ENCODE data around the gene KIF18B.

KIF18B gene
- total RNA-seq: 0 to 2.3 (median 0.21) reads per million in 3 experiments

DNA sequence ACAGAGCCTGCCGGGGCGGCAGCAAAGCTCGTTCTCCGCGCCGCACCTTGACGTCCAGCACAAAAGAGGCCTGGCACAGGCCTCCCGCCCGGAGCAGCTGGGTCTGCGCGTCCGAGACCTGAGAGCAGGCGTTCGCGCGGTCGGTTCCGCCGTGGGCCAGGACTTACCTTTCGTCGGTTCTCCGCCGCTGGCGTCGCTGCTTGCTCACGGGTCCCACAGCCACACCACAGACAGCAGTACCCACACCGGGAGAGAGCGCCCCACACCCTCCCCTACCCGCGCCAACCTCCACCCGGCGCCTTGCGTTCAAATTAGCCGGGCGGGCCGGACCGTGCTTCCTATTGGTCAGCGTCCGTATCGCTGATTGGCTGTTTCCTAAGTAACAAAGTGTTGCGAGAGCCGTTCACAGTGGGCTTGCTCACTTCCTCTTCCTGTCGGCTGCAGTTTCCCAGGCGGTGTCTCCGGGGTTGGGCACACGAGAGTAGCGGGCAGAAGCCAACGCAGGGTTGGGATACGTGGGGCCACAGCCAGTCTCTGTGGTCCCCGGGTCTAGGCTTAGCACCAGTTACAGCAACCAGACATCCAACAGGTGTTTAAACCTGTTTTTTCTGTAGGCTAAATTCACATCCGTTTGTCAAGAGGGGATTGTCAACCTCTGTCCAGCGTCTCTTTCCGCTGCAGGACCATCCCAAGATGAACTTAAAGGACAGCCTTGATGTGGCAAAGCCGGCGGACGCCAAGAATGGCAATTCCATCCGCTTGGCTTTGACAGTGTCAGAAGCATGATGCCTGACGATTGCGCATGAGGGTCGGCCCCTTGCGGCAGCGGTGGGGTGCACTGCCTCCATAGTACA is at the start of gene KIF18B:
Gene KIF18B, minus strand, starts transcription at position 313 of the 854 bp plus-strand sequence. CDS start 11,429 bp downstream, outside the sequence.
- DNase-seq: peak; percentile 85

DNA sequence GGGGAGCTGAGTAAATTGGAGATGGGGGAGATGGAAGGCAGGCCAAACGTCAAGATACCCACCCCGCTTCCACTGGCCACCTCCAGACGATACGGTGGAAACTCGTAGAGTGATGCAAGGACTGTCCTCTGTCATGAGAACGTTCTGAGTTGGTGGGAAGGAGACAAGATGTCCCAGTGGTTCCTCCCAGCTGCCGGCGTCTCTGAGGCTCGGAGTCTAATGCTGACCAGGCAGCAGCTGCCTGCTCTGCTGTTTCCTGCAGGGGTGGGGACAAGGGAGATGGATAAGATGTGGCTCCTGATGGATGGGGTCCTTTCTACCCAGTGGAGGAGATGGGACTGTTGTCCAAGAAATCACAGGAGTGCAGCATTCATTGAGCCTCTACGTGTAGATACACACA is 48.7 kb upstream of the KIF18B start:
- DNase-seq: no peak

DNA sequence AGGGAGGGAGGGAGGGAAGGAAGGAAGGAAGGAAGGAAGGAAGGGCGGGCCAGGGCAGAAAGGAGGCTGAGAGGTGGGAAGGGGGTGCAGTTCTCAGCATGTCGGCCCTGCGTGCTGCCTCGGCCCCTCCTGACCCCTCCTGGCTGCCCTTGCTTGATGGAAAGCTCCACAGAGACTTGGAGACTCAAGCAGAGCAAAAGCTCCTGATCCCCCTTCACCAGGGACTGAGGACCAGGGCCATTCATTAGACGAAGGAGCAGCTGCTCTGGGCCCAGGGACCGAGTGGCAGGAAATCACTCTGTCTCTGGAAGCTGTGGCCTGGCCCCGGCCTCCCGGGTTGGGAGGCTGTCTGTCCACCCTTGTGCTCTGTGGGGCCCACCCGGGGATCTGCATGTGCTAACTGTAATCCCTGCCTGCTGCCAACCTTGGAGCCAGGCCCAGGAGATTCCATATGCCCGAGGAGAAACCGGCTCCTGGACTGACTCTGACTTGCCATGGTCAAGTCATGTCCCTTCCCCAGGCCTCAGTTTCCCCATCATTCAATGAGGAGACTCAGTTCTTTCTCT is 47.9 kb upstream of the KIF18B start:
- no peak for DNase-seq

DNA sequence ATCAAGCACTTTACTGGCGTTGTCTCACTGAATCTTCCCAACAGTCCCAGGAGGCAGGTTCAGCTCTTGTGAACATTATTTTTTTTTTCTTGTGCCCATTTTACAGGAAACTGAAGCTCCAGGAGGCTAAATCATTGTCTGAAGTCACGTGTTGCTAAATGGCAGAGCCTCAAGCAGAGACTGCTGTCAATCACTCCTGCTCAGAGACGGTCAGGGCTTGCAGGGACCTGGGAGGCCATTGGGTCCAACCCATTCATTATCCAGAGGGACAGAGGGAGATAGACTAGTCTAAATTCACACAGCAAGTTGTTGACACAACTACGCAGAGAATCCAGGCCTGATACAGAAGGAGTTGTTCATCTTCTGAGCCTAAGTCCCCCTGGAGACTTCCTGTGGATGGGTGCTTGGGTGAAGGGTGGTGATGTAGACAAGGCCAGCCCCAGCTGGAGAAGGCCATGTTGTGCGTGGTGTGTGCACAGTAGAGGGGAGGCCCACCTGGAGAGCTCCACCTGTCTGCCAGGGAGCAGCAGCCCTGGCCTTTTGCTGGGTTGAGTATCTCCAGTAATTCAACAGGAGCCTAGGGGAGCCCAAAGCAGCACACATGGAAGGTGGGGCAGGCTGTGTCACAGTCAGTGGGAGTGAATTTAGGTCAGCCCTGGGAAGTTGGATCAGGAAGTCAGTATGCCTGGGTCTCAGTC is 44.8 kb upstream of the KIF18B start:
- DNase-seq: no peak

GRCh38 chr17:44990994-44991393 is 43.4 kb upstream of the KIF18B start:
- no peak for DNase-seq

DNA sequence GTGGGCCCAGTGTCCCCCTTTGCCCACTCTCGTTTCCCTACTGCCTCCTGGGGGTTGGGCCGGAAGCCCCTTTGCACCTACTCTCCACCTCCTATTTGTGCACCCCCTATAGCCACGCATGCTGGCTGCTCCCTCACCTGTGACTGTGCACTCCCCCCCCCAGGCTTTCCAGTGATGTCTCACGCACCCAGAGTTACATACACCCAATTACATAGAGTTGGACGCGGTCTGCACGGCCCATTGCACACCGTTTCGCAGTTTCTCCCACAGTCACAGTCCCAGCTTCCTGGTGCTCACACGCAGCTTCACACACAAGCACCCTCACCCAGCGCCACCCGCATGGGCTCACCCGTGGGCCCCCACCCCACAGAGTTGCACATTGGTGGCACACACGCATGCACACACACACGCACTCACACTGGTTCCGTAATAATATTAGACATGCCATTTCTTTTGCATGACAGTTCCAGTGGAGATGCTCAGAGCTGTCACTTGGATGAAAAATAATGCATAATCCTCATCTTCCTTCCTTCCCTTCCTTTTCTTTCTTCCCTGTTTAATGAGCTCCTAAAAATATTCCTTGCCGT is 42.1 kb upstream of the KIF18B start:
- no peak for DNase-seq

GRCh38 chr17:44988044-44988942 is 40.7 kb upstream of the KIF18B start:
- DNase-seq: no peak

GRCh38 chr17:44983563-44983962 is 36.0 kb upstream of the KIF18B start:
- no peak for DNase-seq

GRCh38 chr17:44982113-44982702 is 34.6 kb upstream of the KIF18B start:
- DNase-seq: no peak

DNA sequence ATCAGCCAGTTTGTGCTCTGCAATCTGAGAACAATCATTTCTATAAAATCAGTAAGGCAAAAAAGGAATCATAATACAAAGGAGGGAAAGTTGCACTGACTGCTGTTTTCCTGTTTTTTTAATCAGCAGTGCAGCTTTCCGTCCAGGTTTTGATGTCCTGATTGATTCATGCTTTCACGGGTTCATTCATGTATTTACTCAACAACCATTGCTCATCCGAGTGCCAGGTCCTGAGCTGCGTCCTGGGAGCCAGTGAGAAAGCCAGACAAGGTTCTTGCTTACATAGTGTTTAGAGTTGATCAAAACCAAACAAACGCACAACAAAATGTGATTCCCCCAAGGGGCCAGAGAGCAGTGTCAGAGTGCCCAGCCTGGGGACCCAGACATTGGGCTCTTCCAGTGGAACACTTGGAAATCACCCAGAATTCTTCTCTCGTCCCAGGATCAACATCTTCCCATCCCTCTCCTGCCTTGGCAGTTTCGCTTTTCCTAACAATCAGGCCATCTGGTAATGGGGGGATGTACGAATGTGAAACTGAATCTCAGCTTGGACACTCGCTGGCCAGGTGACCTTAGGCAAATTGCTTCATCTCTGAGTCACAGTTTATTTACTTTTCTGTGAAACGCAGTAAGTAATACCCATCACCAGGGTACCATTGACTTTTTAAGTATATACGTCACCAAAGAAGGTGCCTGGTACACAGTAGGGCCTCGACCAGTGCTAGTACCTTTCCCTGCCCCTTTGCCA is 33.8 kb upstream of the KIF18B start:
- no peak for DNase-seq

DNA sequence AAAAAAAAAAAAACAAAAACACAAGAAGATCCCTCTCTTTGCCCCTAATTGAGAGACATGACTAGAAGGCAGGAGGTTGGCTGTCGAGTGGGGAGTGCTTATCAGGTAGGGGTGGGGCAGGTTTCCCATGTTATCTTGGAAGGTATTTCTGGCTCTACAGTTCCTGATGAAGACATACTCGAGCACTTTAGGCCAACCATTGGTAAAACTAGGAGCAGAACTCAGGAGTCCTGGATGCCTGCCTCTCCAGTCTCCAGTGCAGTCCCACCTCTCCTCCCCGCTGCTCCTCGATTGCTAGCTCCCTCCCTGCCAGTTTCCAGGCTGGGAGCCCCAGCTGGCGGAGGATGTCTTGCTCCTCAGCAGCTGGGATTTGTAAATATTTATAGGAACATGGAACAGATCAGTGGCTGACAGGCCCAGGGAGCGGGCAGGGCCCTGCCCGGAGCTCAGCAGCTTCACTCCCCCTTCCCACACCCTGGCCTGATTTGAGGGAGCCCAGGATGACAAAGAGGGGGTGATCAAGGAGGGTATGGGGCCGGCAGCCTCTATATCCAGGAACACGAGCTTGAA is 31.9 kb upstream of the KIF18B start:
- no peak for DNase-seq

GRCh38 chr17:44978807-44979206 is 31.2 kb upstream of the KIF18B start:
- DNase-seq: no peak

DNA sequence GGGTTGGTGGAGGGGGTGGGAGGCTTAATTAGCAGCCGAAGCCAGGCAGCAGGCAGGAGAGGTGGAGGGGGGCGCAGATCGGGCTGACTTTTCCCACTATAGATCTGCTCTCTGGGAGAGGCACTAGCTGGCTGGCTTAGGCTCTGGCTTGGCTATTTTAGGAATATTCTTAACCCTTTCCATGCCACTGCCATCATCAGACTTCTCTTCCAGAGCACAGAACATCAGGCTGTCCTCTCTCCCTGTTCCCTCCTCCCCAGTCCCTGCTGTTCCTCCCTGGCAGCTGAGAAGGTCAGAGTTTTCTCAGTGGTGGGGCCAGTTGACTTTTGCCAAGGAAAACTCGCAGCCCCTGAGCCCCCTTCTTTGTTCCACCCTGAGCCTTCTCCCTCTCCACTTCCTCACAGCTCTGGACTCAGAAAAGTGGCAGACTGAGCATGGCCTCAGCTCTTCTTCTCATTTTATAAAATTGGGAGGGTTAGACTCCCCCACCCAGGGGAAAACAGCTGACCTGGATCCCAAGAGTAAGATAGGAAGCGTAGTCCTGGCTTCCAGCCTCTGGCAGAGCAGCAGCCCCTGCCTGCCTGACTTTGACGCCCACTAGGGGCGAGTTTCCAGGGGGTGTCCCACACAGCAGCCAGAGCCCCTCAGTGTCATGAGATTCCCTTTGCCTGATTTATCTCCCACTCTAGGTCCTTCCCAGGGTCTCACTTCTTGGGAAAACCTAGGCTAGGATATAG is 30.4 kb upstream of the KIF18B start:
- DNase-seq: no peak

- DNase-seq: no peak
Observed at GRCh38 chr17:44977065-44977464, 29.5 kb upstream of the KIF18B start.

- DNase-seq: no peak
Observed at GRCh38 chr17:44976206-44976605, 28.6 kb upstream of the KIF18B start.

DNA sequence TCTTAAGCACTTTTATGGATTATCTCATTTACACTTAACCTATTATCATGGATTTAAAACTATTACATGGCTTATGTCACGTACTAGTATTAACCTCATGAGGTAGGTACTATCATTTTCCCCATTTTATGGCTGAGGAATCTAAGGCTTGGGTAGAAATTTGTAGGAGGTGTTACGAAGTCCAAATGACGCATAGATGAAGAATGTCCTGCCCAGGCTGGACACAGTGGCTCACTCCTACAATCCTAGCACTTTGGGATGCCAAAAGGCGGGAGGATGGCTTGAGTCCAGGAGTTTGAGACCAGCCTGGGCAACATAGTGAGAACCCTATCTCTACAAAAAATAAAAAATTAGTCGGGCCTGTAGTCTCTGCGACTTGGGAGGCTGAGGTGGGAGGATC is 25.4 kb upstream of the KIF18B start:
- no peak for DNase-seq

GRCh38 chr17:44971776-44972483 is 24.4 kb upstream of the KIF18B start:
- no peak for DNase-seq

GRCh38 chr17:44970136-44970741 is 22.7 kb upstream of the KIF18B start:
- no peak for DNase-seq

Measured in central memory CD4-positive, alpha-beta T cell (primary cell).